Stimulated activated naive CD8-positive, alpha-beta T cell treated with anti-CD3 and anti-CD28 coated beads, Interleukin-15, amount 100 ng/mL, for 72 hours (primary cell): ENCODE results near the gene DNMT3A.

Source experiments
- ATAC-seq: fragments of 150-1000 bp; cut with Tn5 transposase; 2 replicates; pipeline ENCODE4 v1.10.0; 2021; ENCODE audit warnings: mild to moderate bottlenecking, moderate library complexity
- DNase-seq, 2 donors: peaks; one replicate each; pipeline ENCODE4 v3.0.0; 2021 to 2022
- H3K27ac Mint-ChIP-seq, 2 donors: one replicate each; pipeline ENCODE4 v1.8.0; 2022; ENCODE audit warnings: mild to moderate bottlenecking in 2 of 2, mixed read lengths in 2 of 2, moderate library complexity in 2 of 2
- H3K27me3 Mint-ChIP-seq: one replicate; pipeline ENCODE4 v1.8.0; 2022; ENCODE audit warnings: mixed read lengths
- H3K4me1 Mint-ChIP-seq: one replicate; pipeline ENCODE4 v1.8.0; 2022; ENCODE audit warnings: mild to moderate bottlenecking, mixed read lengths
- H3K4me3 Mint-ChIP-seq, 2 donors: one replicate each; pipeline ENCODE4 v1.8.0; 2022; ENCODE audit warnings: mild to moderate bottlenecking in 2 of 2, mixed read lengths in 2 of 2, moderate library complexity in 1 of 2
- H3K9me3 Mint-ChIP-seq, 2 donors: one replicate each; pipeline ENCODE4 v1.8.0; 2022; ENCODE audit warnings: mixed read lengths in 2 of 2

Gene DNMT3A

GRCh38 chr2:25375989-25376545 lies 34.3 kb upstream of the DNMT3A start:
- DNase-seq, result no peak
- H3K4me1 Mint-ChIP-seq, result peaks cover 53% of the 10 kb centered on the region
- H3K27me3 Mint-ChIP-seq, result no peaks in the 10 kb centered on the region
- peak overlapping the region; percentile 75 for H3K4me3 Mint-ChIP-seq
- no peaks in the 10 kb centered on the region for H3K9me3 Mint-ChIP-seq
- peak overlapping the region in 1 of 2 donors; percentile 95 for H3K27ac Mint-ChIP-seq
- ATAC-seq, result no peak

DNA sequence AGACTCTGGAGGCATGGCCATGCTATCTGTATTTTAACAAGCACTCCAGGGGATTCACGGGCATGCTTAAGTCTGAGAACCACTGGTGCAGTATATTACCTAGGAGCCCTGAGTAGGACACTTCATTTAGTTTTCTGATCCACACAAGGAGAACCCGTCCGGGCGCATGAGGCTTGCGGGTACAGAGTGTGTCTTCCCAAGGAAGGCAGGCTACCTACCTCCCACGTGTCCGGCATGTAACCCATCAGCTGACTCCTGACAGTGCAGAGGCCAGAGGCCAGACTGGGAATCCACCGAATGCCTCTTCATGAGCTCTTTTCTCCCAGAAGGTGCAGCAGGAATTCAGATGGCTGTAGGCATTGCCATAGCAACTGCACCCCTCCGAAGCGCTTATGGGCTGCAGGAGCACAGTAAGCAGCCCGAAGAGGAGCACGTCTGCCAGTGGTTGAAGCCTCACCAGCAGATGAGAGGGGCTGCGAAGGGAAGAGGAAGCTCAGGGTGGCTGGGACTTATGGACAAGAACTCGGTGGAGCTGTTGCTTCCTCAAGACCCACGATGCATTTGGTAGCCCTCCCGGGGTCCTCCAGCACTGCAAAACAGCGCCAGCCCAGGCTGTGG lies 33.8 kb upstream of the DNMT3A start:
- H3K9me3 Mint-ChIP-seq, result no peaks in the 10 kb centered on the region

DNA sequence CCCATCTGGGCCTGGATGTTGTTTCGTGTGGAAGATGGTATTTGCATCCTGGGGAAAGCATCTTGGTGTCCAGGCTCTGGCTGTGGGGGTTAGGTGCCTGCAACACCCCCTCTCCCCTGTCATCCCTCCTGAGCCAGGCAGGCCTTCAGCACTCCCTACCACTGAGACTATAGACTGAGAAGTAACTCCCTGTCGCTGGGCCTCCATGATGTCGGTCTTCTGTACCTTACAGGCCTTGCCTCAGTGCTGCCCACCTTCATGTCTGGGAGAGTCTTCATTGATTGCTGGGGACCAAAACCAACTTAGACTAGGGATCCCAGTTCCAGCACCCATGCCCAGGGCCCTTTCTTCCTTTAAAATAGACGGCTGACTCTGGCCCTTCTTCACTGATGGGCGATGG lies 33.1 kb upstream of the DNMT3A start:
- H3K27me3 Mint-ChIP-seq, result no peaks in the 10 kb centered on the region
- no peaks in the 10 kb centered on the region for H3K9me3 Mint-ChIP-seq
- no peak for DNase-seq
- H3K27ac Mint-ChIP-seq, result no peak overlapping the region
- peaks cover 40% of the 10 kb centered on the region for H3K4me1 Mint-ChIP-seq
- ATAC-seq, result no peak
- no peak overlapping the region for H3K4me3 Mint-ChIP-seq

More for the DNA sequence above, 33.8 kb upstream of the DNMT3A start:
- peaks cover 47% of the 10 kb centered on the region for H3K4me1 Mint-ChIP-seq
- H3K27ac Mint-ChIP-seq, result peak overlapping the region in 1 of 2 donors; percentile 95
- no peak for ATAC-seq
- no peak for DNase-seq
- no peaks in the 10 kb centered on the region for H3K27me3 Mint-ChIP-seq
- H3K4me3 Mint-ChIP-seq, result no peak overlapping the region

DNA sequence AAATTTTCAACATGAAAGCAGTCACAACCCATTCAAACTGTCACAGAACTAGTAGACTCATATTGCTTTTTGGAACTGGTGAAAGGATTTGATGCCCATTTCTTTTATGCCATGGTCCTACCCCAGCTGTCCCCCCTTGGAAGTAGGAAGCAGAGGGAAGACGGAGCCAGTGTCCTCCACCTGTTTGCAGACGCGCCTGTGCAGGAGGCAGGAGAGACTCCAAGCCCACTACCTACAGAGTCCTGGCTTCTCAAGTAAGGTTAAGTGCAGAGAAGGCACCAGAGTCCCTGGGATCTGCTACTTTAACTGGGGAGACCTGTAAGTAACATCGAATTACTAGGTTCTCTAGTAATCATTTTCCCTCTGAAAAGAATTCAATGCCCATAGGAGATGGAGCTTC lies 32.7 kb upstream of the DNMT3A start:
- H3K27me3 Mint-ChIP-seq, result no peaks in the 10 kb centered on the region
- DNase-seq (no peak), ATAC-seq (no peak)
- H3K4me3 Mint-ChIP-seq, result no peak overlapping the region
- H3K27ac Mint-ChIP-seq, result no peak overlapping the region
- peaks cover 36% of the 10 kb centered on the region for H3K4me1 Mint-ChIP-seq
- H3K9me3 Mint-ChIP-seq, result no peaks in the 10 kb centered on the region

DNA sequence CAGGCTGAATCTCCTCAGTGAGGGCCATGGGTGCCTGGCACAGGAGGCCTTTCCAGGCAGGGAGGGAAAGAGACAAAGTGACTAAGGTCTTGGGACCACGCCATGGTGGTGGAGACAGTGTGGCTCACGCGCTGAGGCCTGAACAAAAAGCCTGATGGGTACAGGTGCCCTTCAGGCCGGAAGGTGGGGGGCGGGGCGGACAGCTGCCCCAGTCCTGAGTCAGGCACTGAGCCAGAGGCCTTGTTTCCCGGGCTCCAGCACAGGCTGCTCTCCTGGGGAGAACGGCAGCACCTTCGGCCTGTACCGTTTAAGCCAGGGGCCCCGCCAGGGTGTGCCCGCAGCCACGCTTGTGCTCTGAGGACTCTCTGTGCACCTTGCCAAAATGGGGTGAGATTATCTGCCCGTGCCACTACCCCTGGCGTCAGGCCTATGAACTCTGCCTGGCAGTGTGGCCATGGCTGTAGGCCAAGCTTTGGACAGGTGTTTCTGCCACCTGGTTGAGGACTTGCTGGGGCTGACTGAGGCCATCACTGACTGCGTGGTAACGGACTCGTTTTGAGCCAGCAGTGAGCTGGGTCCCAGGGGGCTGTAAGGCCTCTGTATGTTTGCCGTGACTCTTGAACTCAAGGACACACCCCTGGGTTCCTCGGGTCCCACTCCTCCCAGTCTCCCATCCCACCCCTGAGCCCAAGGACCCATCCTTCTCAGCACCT lies 31.7 kb upstream of the DNMT3A start:
- no peaks in the 10 kb centered on the region for H3K9me3 Mint-ChIP-seq
- no peaks in the 10 kb centered on the region for H3K27me3 Mint-ChIP-seq
- no peak overlapping the region for H3K4me3 Mint-ChIP-seq
- no peak overlapping the region for H3K27ac Mint-ChIP-seq
- H3K4me1 Mint-ChIP-seq, result peaks cover 26% of the 10 kb centered on the region
- ATAC-seq, result no peak
- no peak for DNase-seq

- H3K27me3 Mint-ChIP-seq, result no peaks in the 10 kb centered on the region
- H3K9me3 Mint-ChIP-seq, result no peaks in the 10 kb centered on the region
- no peak for ATAC-seq
- no peak for DNase-seq
- H3K4me1 Mint-ChIP-seq, result peaks cover 18% of the 10 kb centered on the region
- peak overlapping the region in 1 of 2 donors; percentile 81 for H3K27ac Mint-ChIP-seq
- no peak overlapping the region for H3K4me3 Mint-ChIP-seq
These were observed 30.9 kb upstream of the DNMT3A start for GRCh38 chr2:25372405-25373268.

- Mint-ChIP-seq H3K27ac (peak overlapping the region; percentile 42 to 81), H3K4me3 (peak overlapping the region in 1 of 2 donors; percentile 26), H3K9me3 (no peaks in the 10 kb centered on the region), H3K4me1 (peaks cover 10% of the 10 kb centered on the region), H3K27me3 (no peaks in the 10 kb centered on the region)
- ATAC-seq (no peak), DNase-seq (no peak)
These were observed 29.8 kb upstream of the DNMT3A start for GRCh38 chr2:25371253-25372241.

DNA sequence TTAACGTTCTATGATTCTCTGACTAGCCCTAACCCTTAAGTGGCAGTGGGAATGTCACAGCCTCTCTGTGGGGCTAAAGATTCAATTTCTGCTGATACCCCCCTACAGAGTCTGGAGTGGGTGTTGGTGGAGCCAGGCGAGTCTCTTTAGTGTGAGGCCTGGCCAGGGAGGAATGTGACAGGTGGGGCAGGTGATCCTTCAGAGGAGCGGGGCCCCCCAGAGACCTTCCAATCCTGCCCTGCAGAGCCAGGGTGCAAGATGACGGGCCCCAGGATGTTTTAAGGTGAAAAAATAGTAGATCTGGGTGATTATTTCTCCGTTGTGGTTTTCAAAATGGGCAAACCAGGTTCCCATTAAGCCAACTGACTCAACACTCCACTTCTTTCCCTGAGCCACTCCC lies 28.2 kb upstream of the DNMT3A start:
- H3K9me3 Mint-ChIP-seq, result no peaks in the 10 kb centered on the region
- ATAC-seq, result no peak

DNA sequence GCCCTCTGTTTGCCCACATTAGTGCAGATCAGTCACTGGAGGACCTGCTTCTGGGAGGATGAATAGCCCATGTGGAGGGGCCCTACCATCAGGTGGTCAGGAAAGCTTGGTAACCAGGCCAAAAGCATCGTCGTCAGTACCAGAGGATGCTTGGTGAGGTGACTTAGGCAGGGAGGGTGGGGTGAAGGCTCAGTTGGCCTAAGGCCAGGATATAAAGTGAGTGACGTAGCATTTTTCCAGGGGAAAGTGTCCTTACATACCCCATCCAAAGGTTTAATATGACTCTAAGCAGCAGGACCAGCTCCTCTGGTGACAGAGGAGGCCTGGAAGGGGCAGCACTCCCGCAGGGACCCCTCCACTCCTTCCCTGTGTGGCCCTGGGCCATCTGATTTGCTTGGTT lies 27.7 kb upstream of the DNMT3A start:
- ATAC-seq (no peak), DNase-seq (no peak)
- Mint-ChIP-seq H3K27me3 (no peaks in the 10 kb centered on the region), H3K4me1 (peaks cover 6% of the 10 kb centered on the region), H3K27ac (peak overlapping the region in 1 of 2 donors; percentile 27), H3K9me3 (no peaks in the 10 kb centered on the region), H3K4me3 (no peak overlapping the region)

More for the DNA sequence above, 28.2 kb upstream of the DNMT3A start:
- H3K4me3 Mint-ChIP-seq, result no peak overlapping the region
- peaks cover 2% of the 10 kb centered on the region for H3K4me1 Mint-ChIP-seq
- no peak for DNase-seq
- H3K27ac Mint-ChIP-seq, result no peak overlapping the region
- no peaks in the 10 kb centered on the region for H3K27me3 Mint-ChIP-seq

DNA sequence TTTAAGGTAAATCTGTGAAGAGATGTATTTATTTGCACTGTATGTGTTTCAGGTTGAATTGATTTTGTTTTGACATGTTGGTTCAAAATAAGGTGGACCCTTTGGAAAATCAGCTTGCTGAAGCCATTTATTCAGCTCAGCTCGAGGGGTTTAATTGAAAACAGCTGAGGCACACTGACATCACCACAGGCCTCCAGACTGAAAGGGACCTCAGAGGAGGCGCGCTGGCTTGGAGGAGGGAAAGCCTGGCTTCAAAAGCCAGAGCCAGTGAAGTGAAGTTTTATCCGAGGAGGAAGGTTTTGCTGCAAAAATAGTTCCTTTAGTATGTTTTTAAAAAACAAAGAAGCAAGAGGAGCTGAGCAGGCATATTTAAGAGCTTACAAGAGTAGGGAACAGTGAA lies 26.9 kb upstream of the DNMT3A start:
- Mint-ChIP-seq H3K4me1 (peaks cover 14% of the 10 kb centered on the region), H3K27ac (no peak overlapping the region), H3K4me3 (no peak overlapping the region), H3K9me3 (no peaks in the 10 kb centered on the region), H3K27me3 (no peaks in the 10 kb centered on the region)
- ATAC-seq, result no peak
- DNase-seq, result no peak

- H3K4me3 Mint-ChIP-seq, result no peak overlapping the region
- no peaks in the 10 kb centered on the region for H3K27me3 Mint-ChIP-seq
- H3K27ac Mint-ChIP-seq, result no peak overlapping the region
- H3K4me1 Mint-ChIP-seq, result peaks cover 25% of the 10 kb centered on the region
- ATAC-seq (no peak), DNase-seq (no peak)
- no peaks in the 10 kb centered on the region for H3K9me3 Mint-ChIP-seq
These were observed 25.6 kb upstream of the DNMT3A start for GRCh38 chr2:25367296-25367695.

DNA sequence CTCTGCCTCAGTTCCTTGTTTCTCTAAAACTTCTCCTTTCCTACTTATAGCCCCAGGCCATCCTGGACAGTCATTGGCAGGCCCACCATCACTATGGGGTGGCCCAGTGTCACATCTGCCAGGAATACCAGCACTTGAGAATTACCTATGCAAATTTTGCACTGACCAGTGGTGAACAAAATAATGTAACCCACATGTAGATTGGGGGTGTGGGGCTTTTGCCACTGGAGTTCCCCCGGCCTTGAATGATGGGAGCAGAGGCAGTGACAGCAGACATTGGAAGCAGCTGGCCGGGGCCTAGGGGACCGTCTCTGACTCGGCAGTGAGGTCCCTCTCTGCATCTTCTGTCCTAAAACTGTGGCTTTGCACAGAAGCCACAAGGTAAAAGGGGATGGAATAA lies 24.9 kb upstream of the DNMT3A start:
- H3K27me3 Mint-ChIP-seq, result no peaks in the 10 kb centered on the region
- ATAC-seq, result no peak
- DNase-seq, result no peak
- H3K4me3 Mint-ChIP-seq, result no peak overlapping the region
- H3K27ac Mint-ChIP-seq, result no peak overlapping the region
- no peaks in the 10 kb centered on the region for H3K9me3 Mint-ChIP-seq
- H3K4me1 Mint-ChIP-seq, result peaks cover 28% of the 10 kb centered on the region

GRCh38 chr2:25365241-25365640 lies 23.5 kb upstream of the DNMT3A start:
- ATAC-seq (no peak), DNase-seq (no peak)
- Mint-ChIP-seq H3K4me3 (no peak overlapping the region), H3K9me3 (no peaks in the 10 kb centered on the region), H3K27me3 (no peaks in the 10 kb centered on the region), H3K4me1 (peaks cover 31% of the 10 kb centered on the region), H3K27ac (no peak overlapping the region)

DNA sequence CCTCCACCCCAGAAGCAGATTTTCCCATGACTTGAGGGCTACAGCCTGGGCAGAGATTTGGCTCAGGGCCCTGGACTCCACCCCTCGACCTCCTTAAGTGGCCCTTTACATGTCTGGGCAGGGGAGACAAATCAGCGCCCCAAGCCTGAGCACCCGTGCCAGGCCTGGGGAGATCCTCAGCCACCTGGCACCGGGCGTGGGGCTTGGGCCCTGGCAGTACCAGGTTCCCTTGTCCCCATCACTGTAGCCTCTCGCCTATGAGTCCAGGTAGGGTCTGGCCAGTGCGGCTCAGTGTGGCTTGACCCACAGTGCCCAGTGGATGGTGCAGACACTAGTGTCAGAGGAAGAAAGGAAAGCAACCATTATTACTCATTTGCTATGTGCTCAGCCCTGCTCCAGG lies 22.0 kb upstream of the DNMT3A start:
- Mint-ChIP-seq H3K27ac (no peak overlapping the region), H3K9me3 (no peaks in the 10 kb centered on the region)

More for the DNA sequence above, 22.0 kb upstream of the DNMT3A start:
- no peak for ATAC-seq
- no peak for DNase-seq
- Mint-ChIP-seq H3K4me3 (peak overlapping the region; percentile 11 to 21), H3K27me3 (no peaks in the 10 kb centered on the region), H3K4me1 (peaks cover 31% of the 10 kb centered on the region)
